ENCODE results near the gene MMAB. TPM values are rescaled to one million over a fixed set of nuclear protein-coding genes. Genes with fewer than 3 reads are reported as not detected.

Gene MMAB
- total RNA-seq, 1 experiment from 2014 or later = 24.3 TPM

DNA sequence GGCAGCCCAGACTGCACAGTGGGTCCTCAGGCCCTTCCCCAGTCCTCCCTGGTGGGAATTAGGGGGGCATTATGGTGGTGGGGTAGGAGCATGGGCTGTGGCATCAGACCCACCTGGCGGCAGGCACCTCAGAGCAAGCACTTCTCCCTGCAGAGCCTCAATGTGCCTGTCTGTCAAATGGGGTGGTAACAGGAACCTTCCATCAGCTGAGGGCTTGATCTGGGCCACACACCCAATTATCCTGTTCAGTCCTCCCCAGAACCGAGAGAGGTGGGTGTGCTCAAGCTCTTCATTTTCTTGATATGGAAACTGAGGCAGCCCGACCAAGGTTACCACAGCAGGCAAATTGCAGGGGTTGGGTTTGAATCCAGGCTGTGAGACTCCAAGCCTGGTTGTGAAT, 38.7 kb upstream of the MMAB start:
- Mint-ChIP-seq H3K4me1 (peaks cover 10 to 24% of the 10 kb centered on the region in 2 experiments), H3K36me3 (ENCODE audit: insufficient read depth in 1 of 3, low read depth in 3 of 3) (no peaks in the 10 kb centered on the region; a peak in 1 of 7 replicates), H3K9me3 (no peaks in the 10 kb centered on the region), H3K27me3 (ENCODE audit: low read depth) (peaks cover 11% of the 10 kb centered on the region), H3K27ac (no peak overlapping the region), H3K4me3 (no peak overlapping the region)
- Histone ChIP-seq H3K4ac (ENCODE audit: low read depth, low read length) (no peak overlapping the region), H3K9me3 (ENCODE audit: control insufficient read depth, low read depth, low read length) (no peaks in the 10 kb centered on the region), H4K8ac (replicated peaks; ENCODE audit: insufficient read length, low read depth, low read length) (no peak overlapping the region), H3K4me2 (ENCODE audit: insufficient read depth, insufficient read length, low read length) (no peak overlapping the region), H2BK120ac (ENCODE audit: low read depth, low read length, poor library complexity, severe bottlenecking) (no peak overlapping the region), H3T11ph (ENCODE audit: low read length) (no peak overlapping the region), H3K18ac (ENCODE audit: insufficient read length, low read depth, low read length) (no peak overlapping the region), H2BK5ac (ENCODE audit: insufficient read length, low read length) (no peak overlapping the region), H3K79me1 (ENCODE audit: insufficient read depth, low read depth, low read length, poor library complexity, severe bottlenecking) (no peaks in the 10 kb centered on the region), H3K9ac (ENCODE audit: extremely low read depth, insufficient read length, low read length) (no peak overlapping the region), H2BK20ac (ENCODE audit: low read depth, low read length, poor library complexity, severe bottlenecking) (no peak overlapping the region), H4K20me1 (ENCODE audit: control insufficient read depth, insufficient read depth, insufficient read length) (no peaks in the 10 kb centered on the region), H3K23me2 (ENCODE audit: insufficient read length, low read depth, low read length, poor library complexity, severe bottlenecking) (no peaks in the 10 kb centered on the region), H2BK15ac (ENCODE audit: low read depth, low read length) (no peak overlapping the region), H3K27me3 (ENCODE audit: insufficient read depth, low read length) (no peaks in the 10 kb centered on the region), H3K4me1 (ENCODE audit: insufficient read depth, low read length) (no peaks in the 10 kb centered on the region), H3K79me2 (ENCODE audit: insufficient read depth, low read length) (no peaks in the 10 kb centered on the region), H3K56ac (ENCODE audit: insufficient read length, low read depth, low read length) (no peak overlapping the region), H2AFZ (ENCODE audit: low read length) (no peak overlapping the region), H4K5ac (ENCODE audit: insufficient read length, low read depth, low read length) (no peak overlapping the region), H2AK5ac (ENCODE audit: insufficient read length, low read length) (no peak overlapping the region), H4K91ac (ENCODE audit: insufficient read length, low read depth, low read length) (no peak overlapping the region), H3K14ac (ENCODE audit: insufficient read depth, low read length) (no peak overlapping the region; the same call in 1 of the 2 replicates), H3K23ac (ENCODE audit: insufficient read length, low read depth, low read length) (no peak overlapping the region), H2BK12ac (ENCODE audit: insufficient read length, low read depth, low read length) (no peak overlapping the region), H3K27ac (ENCODE audit: insufficient read length, low read depth, low read length) (no peak overlapping the region)
- DNase-seq = no peak
- TF ChIP-seq, protein P1, sequence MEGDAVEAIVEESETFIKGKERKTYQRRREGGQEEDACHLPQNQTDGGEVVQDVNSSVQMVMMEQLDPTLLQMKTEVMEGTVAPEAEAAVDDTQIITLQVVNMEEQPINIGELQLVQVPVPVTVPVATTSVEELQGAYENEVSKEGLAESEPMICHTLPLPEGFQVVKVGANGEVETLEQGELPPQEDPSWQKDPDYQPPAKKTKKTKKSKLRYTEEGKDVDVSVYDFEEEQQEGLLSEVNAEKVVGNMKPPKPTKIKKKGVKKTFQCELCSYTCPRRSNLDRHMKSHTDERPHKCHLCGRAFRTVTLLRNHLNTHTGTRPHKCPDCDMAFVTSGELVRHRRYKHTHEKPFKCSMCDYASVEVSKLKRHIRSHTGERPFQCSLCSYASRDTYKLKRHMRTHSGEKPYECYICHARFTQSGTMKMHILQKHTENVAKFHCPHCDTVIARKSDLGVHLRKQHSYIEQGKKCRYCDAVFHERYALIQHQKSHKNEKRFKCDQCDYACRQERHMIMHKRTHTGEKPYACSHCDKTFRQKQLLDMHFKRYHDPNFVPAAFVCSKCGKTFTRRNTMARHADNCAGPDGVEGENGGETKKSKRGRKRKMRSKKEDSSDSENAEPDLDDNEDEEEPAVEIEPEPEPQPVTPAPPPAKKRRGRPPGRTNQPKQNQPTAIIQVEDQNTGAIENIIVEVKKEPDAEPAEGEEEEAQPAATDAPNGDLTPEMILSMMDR (conservative IDR thresholded peaks at IDR 0.05) = no peak
- WGBS (ENCODE audit: extremely low coverage, insufficient read length, low lambda C conversion rate) = no CpG with 5 or more reads among the region's 3 CpGs
